ENCODE data around the gene HOXB9. TPM values are rescaled to one million over a fixed set of nuclear protein-coding genes. Genes with fewer than 3 reads are reported as not detected.

Gene HOXB9
- total RNA-seq, 1 experiment from 2014 or later, result 0.24 TPM

DNA sequence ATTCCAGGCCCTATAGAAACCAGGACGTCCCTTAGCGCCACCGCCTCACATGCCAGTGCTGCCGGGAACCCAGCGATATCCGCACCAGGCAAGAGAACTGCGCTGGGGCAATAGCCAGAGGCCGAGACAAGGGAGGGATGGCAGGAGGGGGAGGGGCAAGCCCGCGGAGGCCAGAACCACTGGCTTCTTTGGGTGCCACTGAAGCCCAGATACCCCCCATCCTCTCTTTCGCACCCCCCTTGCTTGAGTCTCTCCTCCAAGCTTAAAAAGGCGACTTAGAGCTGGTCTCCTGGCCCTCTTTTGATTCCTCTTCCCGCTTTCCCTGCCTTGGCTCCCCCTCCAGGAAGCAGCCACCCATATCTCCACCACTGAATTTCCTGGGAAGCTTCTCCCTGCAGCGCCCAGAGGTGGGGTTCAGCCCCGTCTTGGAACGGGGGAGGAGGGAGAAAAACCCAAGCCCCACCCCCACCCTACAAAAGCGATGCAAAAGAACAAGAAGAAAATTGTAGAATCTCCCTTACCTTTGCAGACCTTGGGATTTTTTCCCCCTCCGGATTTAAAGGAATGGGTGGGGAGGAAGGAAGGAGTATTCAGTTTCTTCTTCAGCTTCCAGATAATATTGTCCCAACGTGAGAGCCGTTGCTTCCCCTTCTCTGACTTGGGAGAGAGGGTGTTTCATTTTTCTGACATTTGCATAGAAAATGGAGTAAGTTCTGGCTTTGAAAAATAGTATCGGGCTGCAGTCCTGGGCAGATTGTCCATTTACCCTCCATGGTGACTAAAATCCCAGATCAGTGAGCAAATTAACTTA lies 22.0 kb downstream of the HOXB9 start:
- Mint-ChIP-seq H3K27me3 (ENCODE audit: low read depth) (peaks cover 100% of the 10 kb centered on the region; the same call in 1 of the 2 replicates), H3K4me1 (peaks cover 12% of the 10 kb centered on the region), H3K9me3 (no peaks in the 10 kb centered on the region), H3K36me3 (0 out of 2 replicates have a peak, but pooled peaks cover 5% of the 10 kb centered on the region), H3K4me3 (no peak overlapping the region), H3K27ac (no peak overlapping the region)
- CTCF ChIA-PET, result interaction anchor here (0.6 to 0.7 kb wide), 3 partner anchors 9 to 1565 kb away, joined by 3 to 4 read pairs (median 3); no protein-coding TSS in a partner anchor
- no peak for ATAC-seq
- DNase-seq (ENCODE audit: low spot score), result no peak
- POLR2A ChIA-PET, result interaction anchor here (0.7 kb wide), 1 partner anchor 46 kb away, joined by 4 read pairs; no protein-coding TSS in a partner anchor
- no peak for TF ChIP-seq FOXP1 (CRISPR knock-in tag; IDR thresholded peaks at IDR 0.05; ENCODE audit: borderline replicate concordance)
- TF ChIP-seq, protein P1, sequence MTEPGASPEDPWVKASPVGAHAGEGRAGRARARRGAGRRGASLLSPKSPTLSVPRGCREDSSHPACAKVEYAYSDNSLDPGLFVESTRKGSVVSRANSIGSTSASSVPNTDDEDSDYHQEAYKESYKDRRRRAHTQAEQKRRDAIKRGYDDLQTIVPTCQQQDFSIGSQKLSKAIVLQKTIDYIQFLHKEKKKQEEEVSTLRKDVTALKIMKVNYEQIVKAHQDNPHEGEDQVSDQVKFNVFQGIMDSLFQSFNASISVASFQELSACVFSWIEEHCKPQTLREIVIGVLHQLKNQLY (CRISPR knock-in tag; IDR thresholded peaks at IDR 0.05), result no peak
- no peak for TF ChIP-seq CBFB (CRISPR knock-in tag; IDR thresholded peaks at IDR 0.05; ENCODE audit: low read depth)
- TF ChIP-seq, protein P2, sequence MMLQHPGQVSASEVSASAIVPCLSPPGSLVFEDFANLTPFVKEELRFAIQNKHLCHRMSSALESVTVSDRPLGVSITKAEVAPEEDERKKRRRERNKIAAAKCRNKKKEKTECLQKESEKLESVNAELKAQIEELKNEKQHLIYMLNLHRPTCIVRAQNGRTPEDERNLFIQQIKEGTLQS (CRISPR knock-in tag; conservative IDR thresholded peaks at IDR 0.05), result no peak
- no peak for TF ChIP-seq GRHL2 (CRISPR knock-in tag; IDR thresholded peaks at IDR 0.05; ENCODE audit: insufficient replicate concordance, severe bottlenecking)
- no peak for TF ChIP-seq TEAD4 (CRISPR knock-in tag; IDR thresholded peaks at IDR 0.05)
- TF ChIP-seq, protein P3, sequence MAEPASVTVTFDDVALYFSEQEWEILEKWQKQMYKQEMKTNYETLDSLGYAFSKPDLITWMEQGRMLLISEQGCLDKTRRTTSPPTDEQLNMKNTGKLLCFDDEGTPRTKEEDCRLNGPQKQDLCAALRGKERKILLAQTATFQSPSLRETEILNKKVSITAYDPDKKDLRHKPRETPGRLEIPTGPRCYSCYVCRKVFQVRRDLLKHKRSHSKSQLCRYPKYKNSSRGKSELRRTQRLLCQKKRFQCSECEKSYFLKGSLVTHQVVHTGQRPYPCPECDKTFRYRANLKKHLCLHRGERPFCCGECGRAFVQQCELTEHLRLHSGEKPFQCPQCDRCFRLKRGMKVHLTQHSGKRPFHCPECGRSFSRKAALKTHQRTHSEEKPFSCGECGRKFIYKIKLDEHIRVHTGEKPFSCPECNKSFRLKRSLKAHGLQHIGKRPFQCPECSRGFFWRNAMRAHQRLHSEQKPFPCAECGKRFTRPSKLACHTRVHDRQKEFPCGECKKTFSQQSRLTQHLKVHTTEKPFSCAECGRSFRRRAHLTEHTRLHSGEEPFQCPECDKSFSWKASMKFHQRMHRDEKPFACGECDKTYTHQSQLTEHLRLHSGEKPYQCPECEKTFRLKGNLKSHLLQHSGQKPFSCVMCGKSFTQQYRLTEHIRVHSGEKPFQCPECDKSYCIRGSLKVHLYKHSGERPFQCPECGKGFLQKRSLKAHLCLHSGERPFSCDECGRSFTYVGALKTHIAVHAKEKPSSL (CRISPR knock-in tag; conservative IDR thresholded peaks at IDR 0.05), result no peak
- no peak for TF ChIP-seq SOX15 (CRISPR knock-in tag; IDR thresholded peaks at IDR 0.05)

DNA sequence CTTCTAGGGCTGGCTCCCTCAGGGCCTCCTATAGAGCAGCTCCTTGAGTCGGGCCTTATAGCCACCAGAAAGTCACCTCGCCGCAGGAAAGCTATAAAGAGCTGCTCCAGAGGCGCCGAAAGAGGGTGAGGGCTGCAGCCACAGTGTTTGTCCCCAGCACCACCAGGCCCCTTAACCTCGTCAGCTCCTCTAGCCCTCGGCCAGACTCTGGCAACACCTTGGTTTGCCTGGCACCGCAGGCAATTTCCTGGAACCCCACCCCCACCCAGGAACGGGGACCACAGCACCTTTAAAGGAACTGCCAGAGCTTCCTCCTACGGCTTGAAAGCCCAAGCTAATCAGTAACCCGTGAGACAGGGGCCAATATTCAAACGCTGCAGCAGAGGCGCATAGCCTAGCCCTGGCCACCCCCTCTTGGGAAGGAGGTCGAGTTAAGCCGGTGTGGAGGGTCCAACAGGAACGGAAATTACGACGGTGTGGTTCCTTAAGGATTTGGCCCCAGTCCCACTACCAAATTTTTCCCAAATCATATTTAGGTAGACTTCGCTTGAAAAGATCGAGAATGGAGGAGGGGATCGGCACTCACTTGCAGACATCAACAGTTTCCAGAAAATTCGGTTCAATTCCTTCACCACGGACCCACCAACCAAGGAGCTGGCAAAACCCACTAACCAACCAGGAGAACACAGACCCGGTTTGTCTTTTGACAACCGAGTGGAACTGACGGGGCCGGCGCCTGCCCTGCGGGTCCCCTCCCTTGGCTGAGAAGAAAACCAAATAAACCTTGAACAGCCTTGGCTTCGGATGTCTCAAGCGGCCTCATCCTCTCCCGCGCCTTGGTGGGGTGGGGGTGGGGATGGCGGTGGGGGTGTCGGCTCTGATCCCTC lies 24.4 kb downstream of the HOXB9 start:
- ChIA-PET POLR2A (interaction anchor here (0.6 kb wide), 1 partner anchor 97 kb away, joined by 5 read pairs; no protein-coding TSS in a partner anchor), CTCF (interaction anchor here (0.7 to 1.6 kb wide), 10 partner anchors 11 to 341 kb away, joined by 3 to 5 read pairs (median 4); partner anchors contain the start of gene HOXB3)
- H3K36me3 Mint-ChIP-seq, result 0 out of 2 replicates have a peak, but pooled peaks cover 3% of the 10 kb centered on the region
- H3K27ac Mint-ChIP-seq, result no peak overlapping the region
- DNase-seq (ENCODE audit: low spot score), result no peak
- H3K4me3 Mint-ChIP-seq, result no peak overlapping the region
- peaks cover 23% of the 10 kb centered on the region for H3K4me1 Mint-ChIP-seq
- H3K9me3 Mint-ChIP-seq, result no peaks in the 10 kb centered on the region
- peaks cover 100% of the 10 kb centered on the region; the same call in 1 of the 2 replicates for H3K27me3 Mint-ChIP-seq (ENCODE audit: low read depth)
- ATAC-seq, result no peak
- TF ChIP-seq SP1 (CRISPR knock-in tag; conservative IDR thresholded peaks at IDR 0.05) (no peak), TEAD4 (CRISPR knock-in tag; IDR thresholded peaks at IDR 0.05) (no peak), MXD4 (CRISPR knock-in tag; IDR thresholded peaks at IDR 0.05; ENCODE audit: borderline replicate concordance) (no peak), ZBTB21 (CRISPR knock-in tag; IDR thresholded peaks at IDR 0.05; ENCODE audit: borderline replicate concordance) (no peak), IRF2 (CRISPR knock-in tag; IDR thresholded peaks at IDR 0.05; ENCODE audit: borderline replicate concordance, low read depth) (no peak), SOX15 (CRISPR knock-in tag; IDR thresholded peaks at IDR 0.05) (no peak)
- TF ChIP-seq, protein P4, sequence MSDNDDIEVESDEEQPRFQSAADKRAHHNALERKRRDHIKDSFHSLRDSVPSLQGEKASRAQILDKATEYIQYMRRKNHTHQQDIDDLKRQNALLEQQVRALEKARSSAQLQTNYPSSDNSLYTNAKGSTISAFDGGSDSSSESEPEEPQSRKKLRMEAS (CRISPR knock-in tag; IDR thresholded peaks at IDR 0.05), result no peak
- TF ChIP-seq, protein P5, sequence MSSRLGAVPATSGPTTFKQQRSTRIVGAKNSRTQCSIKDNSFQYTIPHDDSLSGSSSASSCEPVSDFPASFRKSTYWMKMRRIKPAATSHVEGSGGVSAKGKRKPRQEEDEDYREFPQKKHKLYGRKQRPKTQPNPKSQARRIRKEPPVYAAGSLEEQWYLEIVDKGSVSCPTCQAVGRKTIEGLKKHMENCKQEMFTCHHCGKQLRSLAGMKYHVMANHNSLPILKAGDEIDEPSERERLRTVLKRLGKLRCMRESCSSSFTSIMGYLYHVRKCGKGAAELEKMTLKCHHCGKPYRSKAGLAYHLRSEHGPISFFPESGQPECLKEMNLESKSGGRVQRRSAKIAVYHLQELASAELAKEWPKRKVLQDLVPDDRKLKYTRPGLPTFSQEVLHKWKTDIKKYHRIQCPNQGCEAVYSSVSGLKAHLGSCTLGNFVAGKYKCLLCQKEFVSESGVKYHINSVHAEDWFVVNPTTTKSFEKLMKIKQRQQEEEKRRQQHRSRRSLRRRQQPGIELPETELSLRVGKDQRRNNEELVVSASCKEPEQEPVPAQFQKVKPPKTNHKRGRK (CRISPR knock-in tag; IDR thresholded peaks at IDR 0.05; ENCODE audit: borderline replicate concordance), result no peak
- TF ChIP-seq, protein P6, sequence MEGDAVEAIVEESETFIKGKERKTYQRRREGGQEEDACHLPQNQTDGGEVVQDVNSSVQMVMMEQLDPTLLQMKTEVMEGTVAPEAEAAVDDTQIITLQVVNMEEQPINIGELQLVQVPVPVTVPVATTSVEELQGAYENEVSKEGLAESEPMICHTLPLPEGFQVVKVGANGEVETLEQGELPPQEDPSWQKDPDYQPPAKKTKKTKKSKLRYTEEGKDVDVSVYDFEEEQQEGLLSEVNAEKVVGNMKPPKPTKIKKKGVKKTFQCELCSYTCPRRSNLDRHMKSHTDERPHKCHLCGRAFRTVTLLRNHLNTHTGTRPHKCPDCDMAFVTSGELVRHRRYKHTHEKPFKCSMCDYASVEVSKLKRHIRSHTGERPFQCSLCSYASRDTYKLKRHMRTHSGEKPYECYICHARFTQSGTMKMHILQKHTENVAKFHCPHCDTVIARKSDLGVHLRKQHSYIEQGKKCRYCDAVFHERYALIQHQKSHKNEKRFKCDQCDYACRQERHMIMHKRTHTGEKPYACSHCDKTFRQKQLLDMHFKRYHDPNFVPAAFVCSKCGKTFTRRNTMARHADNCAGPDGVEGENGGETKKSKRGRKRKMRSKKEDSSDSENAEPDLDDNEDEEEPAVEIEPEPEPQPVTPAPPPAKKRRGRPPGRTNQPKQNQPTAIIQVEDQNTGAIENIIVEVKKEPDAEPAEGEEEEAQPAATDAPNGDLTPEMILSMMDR (IDR thresholded peaks at IDR 0.05), result no peak
- TF ChIP-seq, protein P7, sequence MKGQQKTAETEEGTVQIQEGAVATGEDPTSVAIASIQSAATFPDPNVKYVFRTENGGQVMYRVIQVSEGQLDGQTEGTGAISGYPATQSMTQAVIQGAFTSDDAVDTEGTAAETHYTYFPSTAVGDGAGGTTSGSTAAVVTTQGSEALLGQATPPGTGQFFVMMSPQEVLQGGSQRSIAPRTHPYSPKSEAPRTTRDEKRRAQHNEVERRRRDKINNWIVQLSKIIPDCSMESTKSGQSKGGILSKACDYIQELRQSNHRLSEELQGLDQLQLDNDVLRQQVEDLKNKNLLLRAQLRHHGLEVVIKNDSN (CRISPR knock-in tag; IDR thresholded peaks at IDR 0.05), result no peak
- TF ChIP-seq, protein P3 (CRISPR knock-in tag; conservative IDR thresholded peaks at IDR 0.05), result no peak
- TF ChIP-seq, protein P8, sequence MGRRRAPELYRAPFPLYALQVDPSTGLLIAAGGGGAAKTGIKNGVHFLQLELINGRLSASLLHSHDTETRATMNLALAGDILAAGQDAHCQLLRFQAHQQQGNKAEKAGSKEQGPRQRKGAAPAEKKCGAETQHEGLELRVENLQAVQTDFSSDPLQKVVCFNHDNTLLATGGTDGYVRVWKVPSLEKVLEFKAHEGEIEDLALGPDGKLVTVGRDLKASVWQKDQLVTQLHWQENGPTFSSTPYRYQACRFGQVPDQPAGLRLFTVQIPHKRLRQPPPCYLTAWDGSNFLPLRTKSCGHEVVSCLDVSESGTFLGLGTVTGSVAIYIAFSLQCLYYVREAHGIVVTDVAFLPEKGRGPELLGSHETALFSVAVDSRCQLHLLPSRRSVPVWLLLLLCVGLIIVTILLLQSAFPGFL (CRISPR knock-in tag; IDR thresholded peaks at IDR 0.05; ENCODE audit: borderline replicate concordance), result no peak

All from WTC11 (cell line).